ENCODE data around the gene DNAH10.
"Not testable (repeated sequence)": the region's sequence is repeated elsewhere in the genome, so short reads cannot be mapped to it uniquely, and the experiment has no call there.

The DNAH10 gene

DNA sequence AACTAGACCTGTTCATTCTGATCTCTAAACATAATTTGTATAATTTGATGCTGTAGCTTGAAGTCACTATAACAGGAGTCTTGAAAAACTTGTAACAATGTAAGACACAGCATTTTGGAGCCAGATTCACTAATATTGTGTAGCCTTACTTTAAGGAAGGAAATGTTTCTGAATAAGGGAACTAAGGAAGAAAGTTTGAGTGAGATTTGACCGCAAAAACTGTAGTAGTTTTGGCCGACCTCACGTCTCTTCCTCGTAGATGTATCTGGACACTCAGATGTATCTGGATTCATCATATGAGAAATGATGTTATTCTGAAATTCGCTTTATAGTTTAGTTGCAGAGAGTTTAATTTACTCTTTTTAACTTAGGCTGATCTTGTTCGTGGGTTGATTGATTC is 13.9 kb upstream of the DNAH10 start:
- no peak for DNase-seq (ENCODE audit: low spot score)

DNA sequence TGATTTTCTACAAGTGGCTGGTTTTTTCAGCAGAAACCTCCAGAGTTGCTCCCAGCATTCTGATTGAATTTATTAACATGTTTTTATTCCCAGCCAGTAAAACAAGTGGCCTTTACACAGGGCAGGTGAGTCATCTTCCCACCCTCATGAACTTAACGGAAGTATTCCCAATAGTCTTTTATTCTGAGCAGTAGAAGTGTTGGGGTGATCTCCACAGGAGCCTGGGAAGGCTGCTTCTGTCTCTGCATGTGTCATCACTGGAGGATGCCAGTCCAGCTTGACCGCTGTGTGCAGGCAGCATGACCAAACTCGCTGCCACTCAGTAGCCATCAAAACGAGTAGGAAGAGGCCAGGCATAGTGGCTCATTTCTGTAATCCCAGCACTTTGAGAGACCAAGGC is 13.4 kb upstream of the DNAH10 start:
- DNase-seq (ENCODE audit: low spot score): no peak

DNA sequence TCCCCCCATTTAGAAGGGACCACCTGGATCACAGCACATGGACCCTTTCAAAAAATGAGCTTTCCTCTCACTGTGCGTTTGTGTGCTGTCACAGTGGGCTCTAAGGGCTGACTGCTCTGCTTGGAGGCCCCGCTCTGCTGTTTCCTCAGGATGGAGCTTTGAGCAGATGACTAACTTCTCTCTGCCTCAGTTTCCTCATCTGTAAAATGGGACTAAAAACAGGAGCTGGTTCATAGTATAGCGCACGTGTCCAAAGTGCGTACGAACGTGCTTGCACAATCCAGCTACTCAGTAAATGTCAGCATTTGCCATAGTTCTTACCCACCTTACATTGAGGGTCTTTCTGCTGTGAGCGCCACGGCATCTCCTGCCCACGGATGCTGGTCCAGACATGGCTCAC is 12.7 kb upstream of the DNAH10 start:
- no peak for DNase-seq (ENCODE audit: low spot score)

DNA sequence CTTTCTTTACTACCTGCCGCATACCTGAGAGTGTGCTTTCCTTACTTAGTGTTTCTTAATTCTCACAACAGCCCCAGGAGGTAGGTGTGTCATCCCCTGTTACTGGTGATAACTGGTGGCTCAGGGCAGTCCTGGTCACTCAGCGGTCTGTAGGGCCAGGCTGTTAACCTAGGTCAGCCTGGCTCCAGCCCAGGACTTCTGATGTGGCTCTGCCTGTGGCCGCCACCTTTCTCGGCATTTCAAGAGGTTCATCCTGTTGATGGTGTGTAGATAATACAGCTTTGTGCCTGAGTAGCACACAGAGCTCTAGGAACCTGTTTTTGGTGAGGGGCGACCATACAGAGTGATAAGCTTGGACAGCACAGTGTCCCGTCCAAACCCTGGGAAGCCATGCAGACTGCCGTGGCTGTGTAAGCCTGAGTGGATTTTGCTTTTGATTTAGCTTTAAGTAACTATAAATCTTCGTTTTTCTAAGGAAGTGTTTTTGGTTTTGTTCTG is 11.9 kb upstream of the DNAH10 start:
- DNase-seq (ENCODE audit: low spot score): no peak

DNA sequence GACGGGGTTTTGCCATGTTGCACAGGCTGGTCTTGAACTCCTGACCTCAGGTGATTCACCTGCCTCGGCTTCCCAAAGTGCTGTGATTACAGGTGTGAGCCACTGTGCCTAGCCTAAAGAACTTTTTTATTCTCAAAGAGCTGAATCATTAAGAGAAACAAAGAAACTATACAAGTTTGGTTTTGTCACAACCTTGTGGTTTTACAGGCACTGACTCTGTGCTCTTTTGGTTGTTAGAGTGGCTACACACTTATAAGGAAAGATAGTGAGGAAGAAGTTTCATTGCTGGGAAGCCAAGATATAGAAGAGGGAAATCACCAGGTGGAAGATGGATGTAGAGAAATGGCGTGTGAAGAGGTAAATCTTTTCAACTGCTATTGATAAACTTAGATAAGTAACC is 10.1 kb upstream of the DNAH10 start:
- no peak for DNase-seq (ENCODE audit: low spot score)

DNA sequence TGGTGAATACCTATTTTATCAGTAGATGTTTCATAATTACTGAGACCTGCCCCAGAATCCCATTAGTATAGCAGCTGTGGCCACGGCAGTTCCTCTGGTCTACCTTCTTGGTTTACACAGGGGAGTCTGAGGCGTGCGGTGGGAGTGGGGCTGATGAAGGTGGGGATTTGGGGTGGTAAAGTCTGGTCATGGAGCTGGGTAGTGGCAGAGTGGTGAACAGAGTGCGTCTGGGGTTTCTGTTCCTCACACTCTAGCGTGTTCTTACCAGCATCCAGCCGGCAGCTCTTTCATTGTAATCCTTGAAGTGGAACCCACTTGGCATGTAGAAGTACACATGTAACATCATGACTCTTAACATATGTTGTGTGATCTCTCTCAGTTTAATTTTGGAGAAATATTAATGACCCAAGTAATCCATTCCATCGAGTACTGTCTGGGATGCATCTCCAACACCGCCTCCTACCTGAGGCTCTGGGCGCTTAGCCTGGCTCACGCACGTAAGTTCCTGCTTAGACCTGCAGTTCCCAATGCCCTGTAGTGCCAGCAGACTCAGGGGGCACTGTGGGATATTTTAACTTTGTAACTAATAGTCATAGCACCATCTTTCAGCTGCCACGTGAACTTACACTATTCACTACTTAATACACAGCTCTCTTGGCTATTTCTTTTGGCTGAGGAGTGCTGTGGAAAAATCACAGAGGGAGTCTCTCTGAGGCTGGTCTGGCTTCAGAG is 7.9 kb upstream of the DNAH10 start:
- no peak for DNase-seq (ENCODE audit: low spot score)

DNA sequence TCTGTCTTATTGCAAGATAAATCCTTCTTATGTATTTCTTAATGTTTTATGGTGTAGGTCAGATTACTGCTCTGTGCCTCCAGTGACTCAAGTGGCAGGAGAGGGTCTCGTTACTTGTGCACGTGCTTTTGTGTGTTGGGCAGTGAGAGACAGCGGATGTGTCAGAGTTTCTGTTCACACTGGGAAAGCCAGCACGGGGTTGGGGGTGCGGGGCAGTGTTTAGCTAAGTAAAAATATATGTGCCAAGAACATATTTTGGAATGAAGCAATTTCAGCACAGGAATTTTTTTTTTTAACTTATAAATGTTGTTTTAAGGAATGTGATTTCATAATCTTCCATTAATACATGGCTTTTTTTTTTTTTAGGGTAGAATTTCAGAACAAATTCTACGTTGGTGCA is 4.5 kb upstream of the DNAH10 start:
- DNase-seq (ENCODE audit: low spot score): no peak

DNA sequence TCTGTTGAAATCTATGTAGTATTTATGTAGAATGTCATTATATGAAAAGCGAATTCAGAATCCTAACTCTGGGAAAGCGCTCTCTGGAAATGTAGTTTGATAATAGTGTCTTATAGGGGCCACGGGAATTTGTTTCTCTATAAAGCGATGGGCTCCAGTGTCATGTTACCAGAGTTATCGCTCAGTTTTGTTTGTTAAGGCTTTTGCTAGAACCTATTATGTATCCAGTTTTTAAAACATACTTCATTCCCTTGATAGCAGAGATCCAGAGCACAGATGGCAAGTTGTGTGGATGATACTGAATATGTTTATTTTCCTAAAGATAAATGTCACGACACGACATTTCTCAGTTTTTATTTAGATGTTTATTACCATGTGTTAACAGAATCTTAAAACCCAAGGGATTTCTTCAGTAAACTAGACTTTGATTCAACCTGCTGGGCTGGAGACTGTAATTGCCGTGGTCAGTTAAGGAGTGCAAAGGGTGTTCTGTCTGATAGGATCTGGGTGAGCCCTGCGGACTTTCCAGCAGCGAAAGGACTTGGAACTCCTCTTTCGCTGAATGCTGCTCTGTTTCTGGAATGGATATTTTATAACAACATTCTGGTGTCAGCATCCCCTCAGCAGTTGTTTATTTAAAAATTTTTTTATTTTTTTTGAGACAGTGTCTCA is 1.7 kb upstream of the DNAH10 start:
- no peak for DNase-seq (ENCODE audit: low spot score)

DNA sequence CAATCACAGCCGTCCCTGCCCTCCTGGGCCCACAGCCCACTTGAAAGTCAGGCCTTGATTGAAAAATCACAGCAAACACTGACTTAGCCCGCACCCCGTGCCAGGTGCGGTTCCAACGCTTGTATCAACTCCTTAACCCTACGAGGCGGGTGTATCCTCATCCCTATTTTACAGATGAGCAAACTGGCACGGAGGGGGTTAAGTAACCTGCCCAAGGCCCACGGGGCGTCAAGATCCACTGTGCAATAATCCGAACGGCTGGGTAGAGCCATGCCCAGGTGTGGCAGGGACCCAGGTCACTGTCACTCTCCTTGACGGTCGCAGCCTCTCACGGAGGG is 583 bp downstream of the DNAH10 start:
- DNase-seq (ENCODE audit: low spot score): no peak

DNA sequence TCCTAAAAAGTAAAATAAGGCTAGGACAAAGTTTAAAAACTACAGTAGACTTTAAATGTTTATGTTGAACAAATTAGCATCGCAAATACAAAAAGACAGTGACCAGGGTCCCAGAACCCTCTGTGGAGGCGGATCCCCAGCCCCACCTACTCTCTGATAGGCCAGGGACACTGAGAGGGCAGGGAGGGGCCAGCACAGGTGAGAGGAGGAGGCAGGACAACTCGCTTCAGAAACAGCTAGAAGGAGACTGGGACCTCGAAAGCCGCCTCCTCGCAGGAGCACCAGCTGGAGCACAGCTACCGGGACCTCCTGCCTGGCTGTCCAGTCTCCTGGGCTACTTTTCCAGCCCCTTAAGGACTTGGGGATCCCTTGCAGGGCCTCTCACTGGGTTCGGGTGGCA is 992 bp downstream of the DNAH10 start:
- DNase-seq (ENCODE audit: low spot score): no peak

DNA sequence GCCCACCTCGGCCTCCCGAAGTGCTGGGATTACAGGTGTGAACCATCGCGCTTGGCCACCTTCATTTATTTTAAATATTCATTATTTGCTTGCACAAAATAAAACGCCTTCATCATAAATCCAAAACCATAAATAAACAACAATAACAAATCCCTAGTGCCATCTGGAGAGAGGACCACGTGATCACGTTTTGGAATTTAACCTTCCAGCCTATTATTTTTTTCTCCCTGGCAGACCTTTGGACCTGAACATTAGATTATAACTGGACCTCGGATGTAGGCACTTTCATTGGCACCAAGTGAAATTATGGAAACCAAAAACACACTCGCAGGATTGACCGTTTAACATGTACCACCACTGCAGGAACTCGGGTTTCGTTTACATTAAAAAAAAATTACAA is 2.0 kb downstream of the DNAH10 start:
- DNase-seq (ENCODE audit: low spot score): no peak

DNA sequence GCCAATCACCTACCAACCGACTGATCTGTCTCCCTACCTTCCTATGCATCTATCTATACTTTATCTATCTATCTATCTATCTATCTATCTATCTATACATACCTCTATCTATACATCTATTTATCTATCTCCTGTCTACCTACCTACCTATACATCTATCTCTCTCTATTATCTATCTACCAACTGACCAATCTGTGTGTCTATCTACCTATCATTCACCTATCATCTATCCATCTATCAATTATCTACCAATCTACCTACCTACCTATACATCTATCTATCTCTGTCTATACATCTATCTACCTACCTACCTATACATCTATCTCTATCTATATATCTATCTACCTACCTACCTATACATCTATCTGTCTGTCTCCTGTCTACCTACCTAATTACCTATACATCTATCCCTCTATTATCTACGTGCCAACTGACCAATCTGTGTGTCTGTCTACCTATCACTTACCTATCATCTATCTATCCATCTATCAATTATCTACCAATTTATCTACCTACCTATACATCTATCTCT is 3.5 kb downstream of the DNAH10 start:
- no peak for DNase-seq (ENCODE audit: low spot score)

DNA sequence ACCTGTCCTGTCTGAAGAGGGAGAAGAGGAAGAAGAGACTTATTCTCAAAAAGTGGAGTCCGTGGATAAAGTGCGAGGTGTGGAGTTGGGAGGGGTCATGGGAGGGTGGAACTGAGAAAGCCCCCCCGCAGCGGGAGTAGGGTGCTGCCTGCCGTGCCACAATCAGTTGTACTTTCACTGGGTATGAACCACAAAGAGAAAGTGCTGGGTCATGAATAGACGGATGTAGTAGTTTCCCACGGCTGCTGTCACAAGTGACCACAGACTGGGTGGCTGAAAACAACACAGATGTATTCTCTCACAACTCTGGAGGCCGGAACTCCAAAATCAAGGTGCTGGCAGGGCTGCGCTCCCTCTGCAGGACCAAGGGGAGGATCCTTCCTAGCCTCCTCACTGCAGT is 5.5 kb downstream of the DNAH10 start:
- DNase-seq (ENCODE audit: low spot score): no peak

DNA sequence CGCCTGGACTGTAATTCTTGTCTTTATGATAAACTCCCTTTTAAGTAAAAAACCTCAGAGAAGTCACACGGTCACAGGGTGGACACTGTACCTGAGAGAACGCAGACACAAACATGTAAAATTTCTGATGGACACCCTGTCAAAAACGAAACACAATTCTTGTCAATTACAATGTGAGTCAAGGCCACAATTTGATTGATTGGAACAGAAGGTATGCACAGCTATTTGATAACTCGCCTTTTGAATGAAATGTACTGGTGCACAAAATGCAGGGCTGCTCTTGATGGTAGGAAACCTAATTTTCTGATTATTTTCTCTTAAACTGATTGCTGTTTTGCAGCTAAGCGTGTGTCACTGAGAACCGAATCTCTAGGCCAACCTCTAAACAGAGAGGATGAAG is 9.2 kb downstream of the DNAH10 start:
- DNase-seq (ENCODE audit: low spot score): no peak

DNA sequence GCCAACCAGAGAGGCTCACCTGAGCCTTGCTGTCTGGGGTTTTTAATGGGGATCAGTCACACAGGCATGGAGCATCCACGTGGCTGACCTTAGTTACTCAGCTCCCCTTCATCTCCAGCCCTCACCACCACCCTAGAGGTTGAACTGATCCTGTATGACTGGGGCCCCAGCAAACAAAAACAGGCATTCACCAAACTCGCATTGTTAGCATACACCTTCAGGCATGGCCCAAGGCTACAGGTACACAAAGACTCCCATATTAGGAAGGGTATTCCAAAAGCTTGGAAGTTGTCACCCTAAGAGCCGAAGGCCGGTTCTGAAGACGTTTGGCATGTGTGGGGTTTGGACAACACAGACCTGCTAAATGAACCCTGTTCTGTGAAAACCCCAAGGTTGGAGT is 10.0 kb downstream of the DNAH10 start:
- no peak for DNase-seq (ENCODE audit: low spot score)

DNA sequence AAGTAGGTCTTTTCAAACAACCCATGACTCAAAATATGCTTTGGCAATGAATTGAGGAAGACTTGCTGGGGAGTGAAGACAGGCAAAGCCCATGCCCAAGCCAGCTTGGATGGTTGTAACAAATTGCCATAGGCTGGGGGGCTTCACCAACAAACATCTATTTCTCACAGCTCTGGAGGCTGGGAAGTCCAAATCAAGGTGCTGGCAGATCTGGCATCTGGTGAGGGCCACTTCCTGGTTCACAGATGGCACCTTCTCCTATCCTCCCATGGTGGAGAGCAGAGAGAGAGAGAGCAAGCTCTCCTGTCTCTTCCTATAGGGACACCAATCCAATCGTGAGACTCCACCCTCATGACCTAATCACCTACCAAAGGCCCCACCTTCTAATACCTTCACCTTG is 11.3 kb downstream of the DNAH10 start:
- DNase-seq (ENCODE audit: low spot score): no peak

DNA sequence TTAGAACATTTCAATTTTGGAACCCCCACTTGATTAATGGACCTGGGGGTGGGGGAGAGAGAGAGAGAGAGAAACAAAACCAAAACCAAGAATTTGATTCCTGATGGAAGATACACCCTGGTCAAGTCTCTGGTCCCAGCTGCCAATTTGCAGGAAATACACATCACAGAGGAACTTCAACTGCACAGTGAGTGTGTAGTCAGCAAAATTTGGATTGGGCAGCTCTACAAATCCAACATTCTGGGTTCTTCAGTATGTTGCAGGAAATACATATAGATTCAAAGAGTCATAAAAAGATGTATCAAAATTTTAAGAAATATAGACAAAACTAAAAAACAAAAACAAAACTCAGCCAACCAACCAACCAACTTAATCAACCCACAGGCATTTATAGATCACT is 17.4 kb downstream of the DNAH10 start:
- DNase-seq (ENCODE audit: low spot score): no peak

DNA sequence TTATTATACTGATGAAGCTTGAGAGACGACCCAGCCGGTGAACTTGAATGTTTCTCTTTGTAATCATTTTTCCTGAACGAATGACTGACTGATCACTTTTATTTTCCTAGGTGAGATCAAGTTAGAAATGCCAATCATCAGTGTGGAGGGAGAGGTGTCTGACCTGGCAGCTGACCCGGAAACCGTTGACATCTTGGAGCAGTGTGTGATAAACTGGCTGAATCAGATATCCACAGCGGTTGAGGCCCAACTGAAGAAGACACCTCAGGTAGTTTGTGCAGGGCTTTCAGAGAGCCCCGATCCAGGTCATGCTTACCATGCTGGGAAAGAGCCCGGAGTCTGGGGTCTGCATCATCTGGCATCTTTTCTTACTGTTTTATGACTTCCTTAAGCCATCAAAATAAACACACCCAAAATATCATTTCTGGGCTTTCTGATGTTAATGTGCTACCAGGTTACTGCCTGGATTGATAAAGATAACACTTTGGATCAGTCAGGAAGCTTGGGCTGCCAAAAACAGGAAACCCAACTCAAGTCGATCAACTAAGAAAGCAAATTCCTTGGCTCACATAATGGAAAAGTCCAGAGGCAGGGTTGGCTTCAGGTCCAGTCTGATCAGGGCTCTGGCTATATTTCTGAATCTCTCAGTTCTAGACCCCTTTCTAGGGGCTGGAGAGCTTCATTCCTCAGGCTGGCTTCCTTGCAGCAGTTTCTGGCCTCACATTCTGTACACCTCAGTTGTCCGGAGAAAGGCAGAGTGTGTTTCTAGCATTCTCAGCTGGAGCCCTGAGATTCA is 21.1 kb downstream of the DNAH10 start:
- DNase-seq (ENCODE audit: low spot score): no peak

DNA sequence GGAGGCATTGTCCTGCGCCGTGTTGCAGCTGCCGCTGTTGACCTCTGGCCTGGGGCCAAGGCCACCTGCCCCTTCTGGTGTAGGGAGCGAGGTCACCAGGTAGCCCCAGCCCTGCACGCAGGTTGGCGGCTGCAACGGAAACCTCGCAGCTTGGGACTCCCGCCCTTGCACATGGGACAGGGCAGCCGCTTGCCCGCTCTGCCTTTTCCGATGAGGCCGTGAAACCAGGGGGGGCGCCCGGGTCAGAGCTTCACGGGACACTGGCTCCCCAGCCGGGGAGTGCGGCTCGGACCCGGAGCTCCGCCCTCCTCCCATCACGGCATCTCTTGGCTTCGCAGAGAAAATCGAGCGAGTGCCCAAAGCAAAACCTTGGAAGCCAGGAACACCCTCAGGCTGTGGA is 25.4 kb downstream of the DNAH10 start:
- DNase-seq (ENCODE audit: low spot score): no peak

DNA sequence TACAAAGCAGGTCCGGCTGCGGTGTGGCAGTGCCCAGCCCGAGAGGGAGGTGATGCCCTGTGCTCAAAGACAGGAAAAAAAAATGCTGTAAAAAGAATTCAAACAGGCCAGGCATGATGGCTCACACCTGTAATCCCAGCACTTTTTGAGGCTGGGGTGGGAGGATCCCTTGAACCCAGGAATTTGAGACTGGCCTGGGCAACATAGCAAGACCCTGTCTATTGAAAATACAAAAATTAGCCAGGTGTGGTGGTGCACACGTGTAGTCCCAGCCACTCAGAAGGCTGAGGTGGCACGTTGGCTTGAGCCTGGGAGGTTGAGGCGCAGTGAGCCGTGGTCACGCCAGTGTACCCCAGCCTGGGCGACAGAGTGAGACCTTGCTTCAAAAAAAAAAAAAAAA is 26.4 kb downstream of the DNAH10 start:
- no peak for DNase-seq (ENCODE audit: low spot score)

DNA sequence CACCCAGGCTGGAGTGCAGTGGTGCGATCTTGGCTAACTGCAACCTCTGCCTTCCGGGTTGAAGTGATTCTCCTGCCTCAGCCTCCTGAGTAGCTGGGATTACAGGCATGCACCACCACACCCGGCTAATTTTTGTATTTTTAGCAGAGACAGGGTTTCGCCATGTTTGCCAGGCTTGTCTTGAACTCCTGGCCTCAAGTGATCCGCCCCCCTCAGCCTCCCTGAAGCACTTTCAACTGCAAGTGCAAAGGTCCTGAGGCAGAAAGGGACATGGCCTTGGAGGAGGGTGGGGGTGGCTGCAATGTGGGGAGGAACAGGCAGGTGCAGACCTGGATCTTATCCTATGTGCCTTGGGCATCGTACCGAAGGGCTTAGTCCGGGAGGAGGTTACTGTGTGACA is 27.3 kb downstream of the DNAH10 start:
- DNase-seq (ENCODE audit: low spot score): not testable (repeated sequence)

DNA sequence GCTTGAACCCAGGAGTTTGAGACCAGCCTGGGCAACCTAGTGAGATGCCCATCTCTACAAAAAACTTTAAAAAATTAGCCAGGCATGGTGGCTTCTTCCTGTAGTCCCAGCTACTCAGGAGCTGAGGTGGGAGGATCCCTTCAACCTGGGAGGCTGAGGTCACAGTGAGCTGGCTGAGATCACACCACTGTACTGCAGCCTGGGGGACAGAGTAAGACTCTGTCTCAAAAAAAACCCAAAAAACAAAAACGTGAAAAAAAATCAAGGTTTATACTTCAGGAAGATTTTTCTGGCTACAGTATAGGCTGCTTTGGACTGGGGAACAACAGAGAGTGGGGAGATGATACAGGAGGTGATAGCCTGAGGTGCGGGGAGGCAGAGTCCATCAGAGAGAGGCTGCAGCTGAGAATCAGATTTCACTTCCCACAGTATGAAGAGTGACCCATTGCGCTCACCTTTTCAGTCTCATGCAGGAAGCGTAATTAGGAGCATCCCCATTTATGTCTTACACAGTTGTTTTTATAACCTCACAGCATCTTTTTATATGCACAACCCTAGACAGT is 28.9 kb downstream of the DNAH10 start:
- DNase-seq (ENCODE audit: low spot score): no peak

Data from SK-N-DZ (cell line).